Suppressor macrophage treated with lipopolysaccharide for 4 hours (primary cell): ENCODE measurements around the gene WNK4.

Experiments
- DNase-seq: peaks from one replicate; pipeline ENCODE4 v3.0.0-alpha.2; 2020

Gene WNK4

GRCh38 chr17:42773290-42774035 lies 6.9 kb upstream of the WNK4 start, which contains the start of gene VPS25:
TSS of gene VPS25 (plus strand) at chr17:42773449. CDS start at chr17:42773476, 27 bp downstream.
- DNase-seq = peak; percentile 89

GRCh38 chr17:42774066-42774745 lies 6.2 kb upstream of the WNK4 start:
- no peak for DNase-seq

GRCh38 chr17:42775534-42776098 lies 4.8 kb upstream of the WNK4 start:
- DNase-seq = peak; percentile 86

- no peak for DNase-seq
Observed at GRCh38 chr17:42778570-42778969, 1.8 kb upstream of the WNK4 start.

GRCh38 chr17:42779304-42779935 lies 990 bp upstream of the WNK4 start:
- no peak for DNase-seq

GRCh38 chr17:42780851-42781638 lies 635 bp downstream of the WNK4 start:
- no peak for DNase-seq

GRCh38 chr17:42781639-42782165 lies 1.3 kb downstream of the WNK4 start:
- no peak for DNase-seq

GRCh38 chr17:42782166-42783061 lies 2.0 kb downstream of the WNK4 start:
- no peak for DNase-seq

- DNase-seq = no peak
Observed at GRCh38 chr17:42783062-42783790, 2.8 kb downstream of the WNK4 start.

GRCh38 chr17:42783791-42784138 lies 3.4 kb downstream of the WNK4 start:
- DNase-seq = no peak

GRCh38 chr17:42784409-42784808 lies 4.0 kb downstream of the WNK4 start:
- DNase-seq = peak; percentile 43

GRCh38 chr17:42784811-42785592 lies 4.6 kb downstream of the WNK4 start:
- DNase-seq = no peak

- DNase-seq = no peak
Observed at GRCh38 chr17:42787266-42787665, 6.9 kb downstream of the WNK4 start.

- no peak for DNase-seq
Observed at GRCh38 chr17:42791948-42792347, 11.5 kb downstream of the WNK4 start.

GRCh38 chr17:42792545-42792944 lies 12.1 kb downstream of the WNK4 start:
- no peak for DNase-seq

GRCh38 chr17:42795061-42795460 lies 14.7 kb downstream of the WNK4 start:
- DNase-seq = no peak

- DNase-seq = no peak
Observed at GRCh38 chr17:42795465-42795864, 15.1 kb downstream of the WNK4 start.

GRCh38 chr17:42796066-42796758 lies 15.8 kb downstream of the WNK4 start:
- no peak for DNase-seq
